Immature natural killer cell (primary cell): Measurements from ENCODE around the gene RPUSD1. TPM values are rescaled to one million over a fixed set of nuclear protein-coding genes. Genes with fewer than 3 reads are reported as not detected.

Source experiments
- DNase-seq, 3 donors: peaks; one replicate each; pipeline ENCODE4 v3.0.0; 2022; ENCODE audit warnings: mixed read lengths in 1 of 3
- H3K27ac Mint-ChIP-seq, 6 donors: one replicate each; pipeline ENCODE4 v1.8.0; 2020; ENCODE audit warnings: mixed read lengths in 6 of 6, mild to moderate bottlenecking in 5 of 6, inconsistent platforms in 4 of 6, moderate library complexity in 3 of 6
- H3K27me3 Mint-ChIP-seq, 3 donors: one replicate each; pipeline ENCODE4 v1.8.0; 2020 to 2021; ENCODE audit warnings: low read depth in 3 of 3, mild to moderate bottlenecking in 3 of 3, mixed read lengths in 3 of 3, moderate library complexity in 3 of 3, inconsistent platforms in 1 of 3
- H3K36me3 Mint-ChIP-seq, 3 donors: one replicate each; pipeline ENCODE4 v1.8.0; 2020; ENCODE audit warnings: mixed read lengths in 3 of 3, inconsistent platforms in 2 of 3, mild to moderate bottlenecking in 2 of 3
- H3K4me1 Mint-ChIP-seq, 2 donors: one replicate each; pipeline ENCODE4 v1.8.0; 2020; ENCODE audit warnings: inconsistent platforms in 2 of 2, mild to moderate bottlenecking in 2 of 2, mixed read lengths in 2 of 2, moderate library complexity in 1 of 2
- H3K4me3 Mint-ChIP-seq, 5 donors: one replicate each; pipeline ENCODE4 v1.8.0; 2020; ENCODE audit warnings: mild to moderate bottlenecking in 5 of 5, mixed read lengths in 5 of 5, inconsistent platforms in 3 of 5, moderate library complexity in 3 of 5
- H3K9me3 Mint-ChIP-seq, 6 donors: one replicate each; pipeline ENCODE4 v1.8.0; 2020; ENCODE audit warnings: mild to moderate bottlenecking in 6 of 6, mixed read lengths in 6 of 6, inconsistent platforms in 4 of 6, moderate library complexity in 3 of 6
- polyA plus RNA-seq, 3 donors: library from polyadenylated mRNA; unstranded; fragments of 300-500 nt; fragmentation: Illumina TruSeq; gene quantifications; one replicate each; pipeline ENCODE4 v1.2.3, GENCODE V29; 2021

The RPUSD1 gene
- polyA plus RNA-seq, 3 donors from 2014 or later, result 23.9 to 49.9 (median 27.7) TPM

DNA sequence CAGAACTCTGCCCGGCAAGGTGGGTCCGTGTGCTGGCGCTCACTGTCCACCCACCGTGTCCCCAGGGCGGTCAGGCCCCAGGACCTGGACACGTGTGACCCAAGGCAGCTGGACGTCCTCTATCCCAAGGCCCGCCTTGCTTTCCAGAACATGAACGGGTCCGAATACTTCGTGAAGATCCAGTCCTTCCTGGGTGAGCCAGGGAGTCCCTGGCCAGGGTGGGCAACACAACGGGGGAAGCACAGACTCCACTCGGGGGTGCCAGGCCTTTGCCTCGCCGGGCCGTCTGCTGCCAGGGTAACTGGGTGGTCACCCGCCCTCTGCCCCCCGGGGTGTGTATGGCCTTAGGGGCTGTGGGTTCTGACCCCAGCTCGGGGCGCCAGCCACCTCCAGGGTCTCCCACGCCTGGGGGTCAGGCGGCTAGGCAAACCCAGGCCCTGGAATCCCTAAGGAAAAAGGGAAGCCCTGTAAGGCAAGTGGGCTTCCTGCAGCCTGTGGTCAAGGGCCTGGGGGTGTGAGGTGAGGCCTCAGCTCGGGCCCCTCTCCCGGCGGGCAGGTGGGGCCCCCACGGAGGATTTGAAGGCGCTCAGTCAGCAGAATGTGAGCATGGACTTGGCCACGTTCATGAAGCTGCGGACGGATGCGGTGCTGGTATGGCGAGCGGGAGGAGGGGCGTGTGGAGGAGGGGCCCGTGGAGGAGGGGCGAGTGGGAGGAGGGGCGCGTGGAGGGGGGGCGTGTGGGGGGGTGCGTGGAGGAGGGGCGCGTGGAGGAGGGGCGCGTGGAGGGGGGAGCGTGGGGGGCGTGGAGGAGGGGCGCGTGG lies 21.2 kb downstream of the RPUSD1 start:
- H3K9me3 Mint-ChIP-seq, result no peaks in the 10 kb centered on the region
- no peak for DNase-seq
- H3K27ac Mint-ChIP-seq, result no peak overlapping the region
- H3K4me1 Mint-ChIP-seq, result no peaks in the 10 kb centered on the region
- H3K27me3 Mint-ChIP-seq, result peaks cover 0 to 2% (median 1%) of the 10 kb centered on the region in 3 donors
- H3K4me3 Mint-ChIP-seq, result no peak overlapping the region
- H3K36me3 Mint-ChIP-seq, result no peaks in the 10 kb centered on the region

DNA sequence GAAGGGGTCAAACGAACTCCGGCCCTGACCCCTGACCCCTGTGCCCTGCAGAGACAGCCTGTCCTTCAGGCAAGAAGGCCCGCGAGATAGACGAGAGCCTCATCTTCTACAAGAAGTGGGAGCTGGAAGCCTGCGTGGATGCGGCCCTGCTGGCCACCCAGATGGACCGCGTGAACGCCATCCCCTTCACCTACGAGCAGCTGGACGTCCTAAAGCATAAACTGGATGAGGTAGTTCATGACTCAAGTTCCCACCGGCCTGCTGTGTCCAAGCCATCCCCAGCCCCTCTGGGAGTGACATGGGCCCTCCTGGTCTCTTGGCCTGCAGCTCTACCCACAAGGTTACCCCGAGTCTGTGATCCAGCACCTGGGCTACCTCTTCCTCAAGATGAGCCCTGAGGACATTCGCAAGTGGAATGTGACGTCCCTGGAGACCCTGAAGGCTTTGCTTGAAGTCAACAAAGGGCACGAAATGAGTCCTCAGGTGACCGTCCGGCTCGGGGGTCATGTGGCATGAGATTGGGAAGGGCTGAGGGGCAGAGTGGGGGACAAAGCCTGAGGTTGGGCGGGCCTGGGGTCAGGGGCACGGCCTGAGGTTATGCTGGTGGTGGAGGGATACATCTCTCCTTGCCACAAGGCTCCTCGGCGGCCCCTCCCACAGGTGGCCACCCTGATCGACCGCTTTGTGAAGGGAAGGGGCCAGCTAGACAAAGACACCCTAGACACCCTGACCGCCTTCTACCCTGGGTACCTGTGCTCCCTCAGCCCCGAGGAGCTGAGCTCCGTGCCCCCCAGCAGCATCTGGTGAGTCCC lies 22.0 kb downstream of the RPUSD1 start:
- H3K36me3 Mint-ChIP-seq, result no peaks in the 10 kb centered on the region
- H3K9me3 Mint-ChIP-seq, result no peaks in the 10 kb centered on the region
- DNase-seq, result no peak
- no peak overlapping the region for H3K27ac Mint-ChIP-seq
- no peaks in the 10 kb centered on the region for H3K4me1 Mint-ChIP-seq
- H3K4me3 Mint-ChIP-seq, result no peak overlapping the region
- H3K27me3 Mint-ChIP-seq, result no peaks in the 10 kb centered on the region

DNA sequence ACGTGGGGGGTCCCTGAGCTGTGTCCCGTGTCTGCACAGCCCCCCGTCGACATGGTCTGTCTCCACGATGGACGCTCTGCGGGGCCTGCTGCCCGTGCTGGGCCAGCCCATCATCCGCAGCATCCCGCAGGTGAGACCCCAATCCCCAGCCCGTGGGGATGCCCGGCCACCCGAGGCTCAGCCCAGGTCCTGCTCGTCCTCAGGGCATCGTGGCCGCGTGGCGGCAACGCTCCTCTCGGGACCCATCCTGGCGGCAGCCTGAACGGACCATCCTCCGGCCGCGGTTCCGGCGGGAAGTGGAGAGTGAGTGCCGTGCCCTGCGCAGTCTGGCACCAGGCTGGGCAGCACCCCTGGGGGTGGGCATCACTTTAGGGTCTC lies 22.7 kb downstream of the RPUSD1 start:
- Mint-ChIP-seq H3K27me3 (no peaks in the 10 kb centered on the region), H3K4me1 (no peaks in the 10 kb centered on the region), H3K27ac (no peak overlapping the region), H3K36me3 (no peaks in the 10 kb centered on the region), H3K9me3 (no peaks in the 10 kb centered on the region), H3K4me3 (no peak overlapping the region)
- DNase-seq, result no peak

DNA sequence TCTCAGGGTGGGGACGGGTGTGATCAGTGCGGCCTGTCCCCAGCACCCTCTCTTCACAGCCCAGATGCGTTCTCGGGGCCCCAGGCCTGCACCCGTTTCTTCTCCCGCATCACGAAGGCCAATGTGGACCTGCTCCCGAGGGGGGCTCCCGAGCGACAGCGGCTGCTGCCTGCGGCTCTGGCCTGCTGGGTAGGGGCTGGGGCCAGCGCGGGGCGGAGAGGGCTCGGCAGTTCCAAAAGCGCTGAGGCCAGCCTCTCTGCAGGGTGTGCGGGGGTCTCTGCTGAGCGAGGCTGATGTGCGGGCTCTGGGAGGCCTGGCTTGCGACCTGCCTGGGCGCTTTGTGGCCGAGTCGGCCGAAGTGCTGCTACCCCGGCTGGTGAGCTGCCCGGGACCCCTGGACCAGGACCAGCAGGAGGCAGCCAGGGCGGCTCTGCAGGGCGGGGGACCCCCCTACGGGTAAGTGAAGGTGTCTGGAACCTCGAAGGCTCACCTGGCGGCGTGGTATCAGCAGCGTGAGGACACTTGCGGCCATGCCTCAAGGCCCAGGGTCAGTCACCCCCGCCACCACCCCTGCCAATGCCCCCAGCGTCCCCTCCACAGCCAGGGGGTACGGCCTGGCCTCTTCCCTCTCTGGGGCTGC lies 23.2 kb downstream of the RPUSD1 start:
- no peak overlapping the region for H3K4me3 Mint-ChIP-seq
- DNase-seq, result no peak
- no peaks in the 10 kb centered on the region for H3K27me3 Mint-ChIP-seq
- no peaks in the 10 kb centered on the region for H3K4me1 Mint-ChIP-seq
- H3K36me3 Mint-ChIP-seq, result no peaks in the 10 kb centered on the region
- no peaks in the 10 kb centered on the region for H3K9me3 Mint-ChIP-seq
- H3K27ac Mint-ChIP-seq, result no peak overlapping the region

DNA sequence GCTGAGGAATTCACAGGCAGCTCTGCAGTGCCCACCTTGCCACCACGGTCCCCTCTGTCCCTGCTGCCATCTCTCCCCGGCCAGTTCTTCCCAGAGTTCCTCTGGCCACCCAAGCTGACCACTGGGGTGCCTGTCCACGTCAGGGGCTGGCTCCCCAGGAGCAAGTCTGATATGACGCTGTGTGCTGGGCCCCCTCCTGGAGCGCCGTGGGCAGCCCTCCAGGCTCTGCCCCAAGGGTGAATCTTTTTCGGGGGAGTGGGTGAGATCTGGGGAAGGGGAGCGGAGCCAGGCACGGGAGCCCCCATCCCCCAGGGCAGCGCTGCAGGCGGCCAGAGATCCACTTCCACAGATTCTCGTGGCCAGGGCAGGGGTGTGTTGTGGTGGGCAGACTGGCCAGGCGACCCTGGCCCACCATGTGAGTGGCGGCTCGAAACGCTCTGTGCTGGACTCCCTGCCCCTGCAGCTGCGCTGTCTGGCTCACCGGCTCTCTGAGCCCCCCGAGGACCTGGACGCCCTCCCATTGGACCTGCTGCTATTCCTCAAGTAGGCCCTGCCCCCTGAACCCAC lies 23.9 kb downstream of the RPUSD1 start:
- no peak overlapping the region for H3K27ac Mint-ChIP-seq
- no peaks in the 10 kb centered on the region for H3K36me3 Mint-ChIP-seq
- no peaks in the 10 kb centered on the region for H3K4me1 Mint-ChIP-seq

DNA sequence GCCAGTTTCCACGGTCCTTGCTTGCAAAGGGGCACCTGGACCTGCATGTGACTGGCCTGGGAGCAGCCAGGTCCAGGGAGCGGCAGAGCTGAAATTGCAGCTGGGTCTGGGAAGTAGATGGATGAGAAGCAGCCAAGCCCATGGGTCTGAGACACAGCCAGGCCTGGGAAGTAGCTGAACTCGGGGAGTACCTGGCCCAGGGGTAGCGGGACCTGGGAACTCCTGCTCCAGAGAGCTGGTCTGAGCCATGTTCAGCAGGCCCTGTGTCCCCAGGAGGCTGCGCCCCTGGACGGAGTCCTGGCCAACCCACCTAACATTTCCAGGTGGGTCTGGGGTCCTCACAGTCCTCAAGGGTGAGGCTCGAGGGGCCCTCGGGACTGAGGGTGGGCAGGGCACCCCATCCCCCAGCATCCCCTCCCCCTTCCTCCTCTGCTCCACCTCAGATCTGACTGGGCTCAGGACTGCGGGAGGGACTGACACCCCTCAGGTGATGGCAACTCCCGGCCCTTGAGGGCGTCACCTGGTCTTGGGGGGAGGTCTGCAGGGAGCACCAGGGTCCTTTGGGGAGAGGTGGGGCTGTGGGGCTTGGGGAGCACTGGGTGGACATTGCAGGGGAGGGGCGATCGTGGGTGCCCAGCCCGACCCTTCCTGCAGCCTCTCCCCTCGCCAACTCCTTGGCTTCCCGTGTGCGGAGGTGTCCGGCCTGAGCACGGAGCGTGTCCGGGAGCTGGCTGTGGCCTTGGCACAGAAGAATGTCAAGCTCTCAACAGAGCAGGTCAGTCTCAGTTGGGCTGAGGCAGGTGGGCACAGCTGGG lies 24.6 kb downstream of the RPUSD1 start:
- H3K36me3 Mint-ChIP-seq, result no peaks in the 10 kb centered on the region
- no peaks in the 10 kb centered on the region for H3K27me3 Mint-ChIP-seq
- H3K9me3 Mint-ChIP-seq, result no peaks in the 10 kb centered on the region

More for the DNA sequence above, 23.9 kb downstream of the RPUSD1 start:
- Mint-ChIP-seq H3K4me3 (no peak overlapping the region), H3K9me3 (no peaks in the 10 kb centered on the region), H3K27me3 (no peaks in the 10 kb centered on the region)
- DNase-seq, result no peak

DNA sequence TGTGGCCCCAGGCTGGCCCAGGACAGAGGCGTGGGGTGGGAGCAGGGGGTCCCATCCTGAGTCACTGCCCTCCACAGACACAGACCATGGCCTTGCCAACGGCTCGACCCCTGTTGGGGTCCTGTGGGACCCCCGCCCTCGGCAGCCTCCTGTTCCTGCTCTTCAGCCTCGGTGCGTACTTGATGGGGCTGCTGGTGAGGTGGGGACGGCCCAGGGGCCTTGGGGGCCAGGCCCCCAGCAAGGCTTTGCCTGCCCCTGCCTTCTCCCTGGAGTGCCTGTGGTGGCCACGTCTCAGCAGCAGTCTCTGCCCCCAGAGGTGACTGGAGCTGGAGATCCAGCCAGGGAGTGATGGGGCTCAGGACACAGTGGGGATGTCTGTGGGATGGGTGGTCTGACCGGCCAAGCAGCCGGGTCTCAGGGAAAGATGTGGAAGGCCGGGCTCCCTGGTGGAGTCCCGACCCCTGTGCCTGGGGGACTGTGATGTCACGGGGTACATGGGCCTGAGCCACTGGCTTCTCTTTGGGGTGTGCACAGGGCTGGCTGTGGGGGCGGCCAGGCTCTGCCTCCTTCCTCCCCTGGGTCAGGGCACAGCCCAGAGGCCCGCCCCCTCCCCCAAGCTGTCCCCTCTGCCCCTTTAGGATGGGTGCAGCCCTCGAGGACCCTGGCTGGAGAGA lies 25.4 kb downstream of the RPUSD1 start:
- Mint-ChIP-seq H3K27ac (no peak overlapping the region), H3K27me3 (no peaks in the 10 kb centered on the region), H3K4me3 (no peak overlapping the region), H3K9me3 (no peaks in the 10 kb centered on the region), H3K4me1 (no peaks in the 10 kb centered on the region), H3K36me3 (no peaks in the 10 kb centered on the region)
- no peak for DNase-seq

More for the DNA sequence above, 24.6 kb downstream of the RPUSD1 start:
- Mint-ChIP-seq H3K4me1 (no peaks in the 10 kb centered on the region), H3K27ac (no peak overlapping the region), H3K4me3 (no peak overlapping the region)
- no peak for DNase-seq

DNA sequence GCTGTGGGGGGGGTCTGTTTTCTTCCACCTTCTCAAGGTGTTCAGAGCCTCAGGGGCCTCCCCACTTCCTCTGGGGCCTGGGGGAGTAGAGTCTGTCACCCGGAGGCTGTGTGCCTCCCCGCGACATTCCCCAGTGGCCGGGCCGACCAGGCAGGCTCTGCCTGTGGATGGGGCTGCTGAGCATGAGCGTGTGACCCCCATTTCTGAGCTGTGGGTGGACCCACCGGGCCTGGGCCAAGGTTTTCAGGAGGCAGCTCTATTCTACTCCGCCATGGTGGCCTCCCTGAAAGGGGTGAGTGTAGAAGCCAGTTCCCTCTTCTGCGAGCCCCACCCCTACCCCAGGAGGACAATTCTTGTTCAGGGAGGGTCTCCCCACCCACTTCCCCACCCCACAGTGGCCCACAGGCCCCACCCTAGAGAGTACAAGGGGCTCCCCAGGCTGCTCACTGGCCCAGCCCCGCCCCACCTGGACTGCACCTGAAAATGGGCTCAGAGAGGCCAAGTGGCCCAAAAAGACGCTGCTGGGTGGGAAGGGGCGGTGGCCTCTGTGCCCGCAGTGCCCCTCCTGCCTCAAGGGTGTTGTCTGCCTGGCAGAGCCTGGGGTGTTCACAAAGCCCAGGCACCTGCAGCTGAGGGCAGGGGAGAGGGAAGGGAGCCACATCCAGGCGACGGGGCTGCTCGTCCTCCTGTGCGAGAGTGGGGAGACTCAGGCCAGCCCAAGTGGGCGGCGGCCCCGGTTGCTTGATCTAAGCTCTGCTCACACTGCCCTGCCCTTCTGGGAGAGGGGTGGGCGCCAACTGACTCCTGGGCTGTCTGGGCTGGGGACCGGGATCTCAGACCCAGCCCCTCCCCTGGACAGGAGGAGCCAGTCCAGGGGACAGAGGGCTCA lies 26.3 kb downstream of the RPUSD1 start:
- no peak overlapping the region for H3K27ac Mint-ChIP-seq
- no peaks in the 10 kb centered on the region for H3K36me3 Mint-ChIP-seq
- no peaks in the 10 kb centered on the region for H3K9me3 Mint-ChIP-seq
- H3K4me1 Mint-ChIP-seq, result no peaks in the 10 kb centered on the region
- no peaks in the 10 kb centered on the region for H3K27me3 Mint-ChIP-seq
- H3K4me3 Mint-ChIP-seq, result no peak overlapping the region
- no peak for DNase-seq

DNA sequence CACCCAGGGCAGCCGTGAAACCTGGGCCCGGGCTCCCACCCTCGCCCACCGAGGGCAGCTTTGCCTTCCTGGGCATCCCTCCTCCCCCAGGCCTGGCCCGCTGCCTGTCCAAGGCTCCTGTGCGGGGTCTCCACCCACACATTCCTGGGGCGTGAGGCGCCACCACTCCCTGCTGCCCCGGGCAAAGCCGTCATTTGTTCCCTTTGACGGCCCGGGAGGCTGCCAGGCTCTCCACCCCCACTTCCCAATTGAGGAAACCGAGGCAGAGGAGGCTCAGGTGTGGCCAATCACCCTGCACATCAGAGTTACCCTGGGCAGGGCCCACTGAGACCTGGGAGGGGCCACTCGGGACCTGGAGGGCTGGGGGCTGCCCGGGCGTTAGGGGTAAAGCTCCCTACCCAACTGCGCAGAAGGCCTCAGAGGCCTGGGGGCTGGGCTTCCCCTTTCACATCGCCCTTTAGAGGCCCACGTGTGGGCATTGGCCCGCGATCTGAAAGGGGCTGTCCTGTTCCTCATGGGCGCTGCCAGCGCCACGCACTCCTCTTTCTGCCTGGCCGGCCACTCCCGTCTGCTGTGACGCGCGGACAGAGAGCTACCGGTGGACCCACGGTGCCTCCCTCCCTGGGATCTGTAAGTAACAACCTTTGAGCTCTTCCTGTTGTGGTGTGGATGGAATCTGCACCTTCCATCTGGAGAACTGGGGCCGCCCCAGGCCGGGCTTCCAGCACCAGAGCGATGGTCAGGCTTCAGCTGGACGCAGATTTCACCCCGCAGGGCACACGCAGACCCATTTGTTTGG lies 27.4 kb downstream of the RPUSD1 start, which contains the start of gene MSLN:
MSLN (plus strand) TSS at position 190 of the 799 bp plus-strand sequence. CDS start 1,947 bp downstream, outside the sequence.
- Mint-ChIP-seq H3K4me3 (no peak within 1 kb of the TSS), H3K27ac (no peak within 1 kb of the TSS), H3K4me1 (no peaks in the 10 kb centered on the region), H3K9me3 (no peaks in the 10 kb centered on the region), H3K36me3 (no peaks in the 10 kb centered on the region), H3K27me3 (no peaks in the 10 kb centered on the region)
- DNase-seq, result no peak

DNA sequence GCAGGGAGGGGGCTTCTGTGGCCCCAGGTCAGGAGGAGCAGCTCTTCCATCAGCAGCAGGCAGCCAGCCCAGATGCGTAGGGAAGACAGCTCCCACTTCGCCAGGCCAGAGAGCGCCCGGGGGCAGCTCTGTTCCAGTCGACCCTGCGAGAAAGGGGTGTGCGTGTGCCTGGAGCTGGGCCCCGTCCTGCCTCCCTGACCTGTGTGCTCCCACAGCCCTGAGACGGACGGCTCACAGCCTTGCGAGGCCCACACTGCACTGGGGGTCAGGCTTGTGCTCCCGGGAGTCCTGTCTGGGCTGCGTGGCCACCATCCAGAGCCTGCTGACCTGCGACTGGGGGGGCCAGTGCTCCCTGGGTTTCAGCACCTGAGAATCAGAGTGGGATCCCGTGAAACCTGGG lies 28.1 kb downstream of the RPUSD1 start:
- Mint-ChIP-seq H3K9me3 (no peaks in the 10 kb centered on the region), H3K4me1 (no peaks in the 10 kb centered on the region)

DNA sequence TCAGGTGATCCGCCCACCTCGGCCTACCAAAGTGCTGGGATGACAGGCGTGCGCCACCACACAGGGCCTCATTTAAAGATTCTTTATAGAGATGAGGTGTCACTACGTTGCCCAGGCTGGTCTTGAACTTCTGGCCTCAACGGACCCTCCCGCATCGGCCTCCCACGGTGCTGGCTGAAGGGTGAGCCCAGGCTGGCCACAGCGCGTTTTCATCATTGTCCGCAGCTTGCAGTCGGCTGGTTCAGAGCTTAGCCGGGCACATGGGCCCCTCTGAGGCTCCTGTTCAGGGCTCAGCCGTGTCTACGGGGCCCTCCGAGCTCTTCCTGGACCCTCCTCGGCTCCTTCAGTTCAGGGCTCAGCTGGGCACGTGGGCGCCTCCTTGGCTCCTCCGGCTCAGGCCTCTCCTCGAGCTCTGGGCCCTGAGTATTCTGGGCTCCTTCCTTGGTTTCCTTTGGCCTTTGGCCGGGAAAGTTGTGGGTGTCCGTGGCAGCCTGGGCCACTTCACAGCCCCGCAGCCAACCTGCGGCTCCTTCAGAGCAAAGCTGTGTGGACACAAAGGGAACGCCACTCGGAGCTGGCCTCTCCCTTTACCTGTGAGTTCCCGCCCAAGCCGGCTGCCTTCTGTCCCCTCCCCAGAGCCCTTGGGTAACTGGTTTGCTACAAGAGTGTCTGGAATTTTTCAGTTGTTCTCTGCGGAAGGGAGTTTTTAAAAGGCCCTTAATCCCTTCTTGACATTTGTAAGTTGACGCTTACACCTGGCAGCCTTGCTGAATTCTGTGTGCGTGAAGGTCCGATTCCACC lies 28.9 kb downstream of the RPUSD1 start:
- no peaks in the 10 kb centered on the region for H3K9me3 Mint-ChIP-seq
- no peaks in the 10 kb centered on the region for H3K36me3 Mint-ChIP-seq
- no peaks in the 10 kb centered on the region for H3K4me1 Mint-ChIP-seq
- no peak overlapping the region for H3K27ac Mint-ChIP-seq
- H3K4me3 Mint-ChIP-seq, result no peak overlapping the region
- no peaks in the 10 kb centered on the region for H3K27me3 Mint-ChIP-seq
- no peak for DNase-seq

More for the DNA sequence above, 28.1 kb downstream of the RPUSD1 start:
- H3K4me3 Mint-ChIP-seq, result no peak overlapping the region
- H3K27me3 Mint-ChIP-seq, result no peaks in the 10 kb centered on the region
- H3K27ac Mint-ChIP-seq, result no peak overlapping the region
- no peaks in the 10 kb centered on the region for H3K36me3 Mint-ChIP-seq
- DNase-seq, result no peak
